DND-41 (cell line): ENCODE data around the gene FHL5.

Experiments used
- ATAC-seq: fragments of 200-7000 bp; cut with Tn5 transposase; 3 replicates; pipeline ENCODE4 v1.9.1; 2021; ENCODE audit warnings: low read depth; ENCODE audit not compliant: insufficient read depth
- DNase-seq: peaks from one replicate; pipeline ENCODE4 v3.0.0-alpha.2; 2020
- H2AFZ ChIP-seq: 2 replicates; pipeline ENCODE4 v1.6.0; 2012; ENCODE audit warnings: low read depth, low read length
- H3K27ac ChIP-seq: 2 replicates; pipeline ENCODE4 v1.5.1; 2012; ENCODE audit warnings: low read length, inconsistent platforms
- H3K27me3 ChIP-seq: fragments of 200-600 bp; sonication (generic); 2 replicates; pipeline ENCODE4 v1.6.0; 2012; ENCODE audit warnings: low read length, mild to moderate bottlenecking, inconsistent platforms; ENCODE audit not compliant: insufficient read depth, poor library complexity
- H3K36me3 ChIP-seq: 2 replicates; pipeline ENCODE4 v1.5.1; 2012; ENCODE audit warnings: low read length, inconsistent platforms; ENCODE audit not compliant: insufficient read depth
- H3K4me1 ChIP-seq: 2 replicates; pipeline ENCODE4 v1.5.1; 2012; ENCODE audit warnings: mild to moderate bottlenecking, low read length; ENCODE audit not compliant: insufficient read depth
- H3K4me2 ChIP-seq: 2 replicates; pipeline ENCODE4 v1.6.0; 2012; ENCODE audit warnings: mild to moderate bottlenecking, moderate library complexity, low read length, inconsistent platforms; ENCODE audit not compliant: insufficient read depth
- H3K4me3 ChIP-seq, 2 experiments: fragments of 200-600 bp in 1 of 2; shearing (Covaris generic) in 1 of 2; 2 replicates each; pipeline ENCODE4 v1.5.1; 2012 to 2016; ENCODE audit warnings: inconsistent platforms in 2 of 2, low read length in 2 of 2, mild to moderate bottlenecking in 2 of 2, low read depth in 1 of 2, moderate library complexity in 1 of 2
- H3K79me2 ChIP-seq: 2 replicates; pipeline ENCODE4 v1.6.0; 2012; ENCODE audit warnings: low read length, inconsistent platforms; ENCODE audit not compliant: insufficient read depth
- H3K9ac ChIP-seq: 2 replicates; pipeline ENCODE4 v1.6.0; 2012; ENCODE audit warnings: low read depth, mild to moderate bottlenecking, inconsistent platforms, low read length, moderate library complexity
- H3K9me3 ChIP-seq: 2 replicates; pipeline ENCODE4 v1.5.1; 2012; ENCODE audit warnings: low read length, moderate library complexity, mild to moderate bottlenecking, inconsistent platforms; ENCODE audit not compliant: insufficient read depth, severe bottlenecking
- H4K20me1 ChIP-seq: 2 replicates; pipeline ENCODE4 v1.6.0; 2012; ENCODE audit warnings: low read length; ENCODE audit not compliant: insufficient read depth
- EZH2 ChIP-seq: IDR thresholded peaks from 3 replicates; pipeline ENCODE4 v1.6.1; 2012; ENCODE audit warnings: borderline replicate concordance, low read depth, mild to moderate bottlenecking, moderate library complexity, low read length, inconsistent platforms; ENCODE audit not compliant: severe bottlenecking
- TF ChIP-seq, protein P1 (sequence below): IDR thresholded peaks from 2 replicates; pipeline ENCODE4 v1.5.1; 2012; ENCODE audit warnings: borderline replicate concordance, low read length, moderate library complexity, mild to moderate bottlenecking; ENCODE audit not compliant: poor library complexity, severe bottlenecking; ENCODE audit errors: extremely low read depth

FHL5 gene

GRCh38 chr6:96570053-96570452, 7.1 kb downstream of the FHL5 start:
- H3K4me3 ChIP-seq = no peak overlapping the region
- H4K20me1 ChIP-seq = no peaks in the 10 kb centered on the region
- no peak overlapping the region for H2AFZ ChIP-seq
- ATAC-seq = no peak
- TF ChIP-seq EZH2 = no peak
- TF ChIP-seq, protein P1, sequence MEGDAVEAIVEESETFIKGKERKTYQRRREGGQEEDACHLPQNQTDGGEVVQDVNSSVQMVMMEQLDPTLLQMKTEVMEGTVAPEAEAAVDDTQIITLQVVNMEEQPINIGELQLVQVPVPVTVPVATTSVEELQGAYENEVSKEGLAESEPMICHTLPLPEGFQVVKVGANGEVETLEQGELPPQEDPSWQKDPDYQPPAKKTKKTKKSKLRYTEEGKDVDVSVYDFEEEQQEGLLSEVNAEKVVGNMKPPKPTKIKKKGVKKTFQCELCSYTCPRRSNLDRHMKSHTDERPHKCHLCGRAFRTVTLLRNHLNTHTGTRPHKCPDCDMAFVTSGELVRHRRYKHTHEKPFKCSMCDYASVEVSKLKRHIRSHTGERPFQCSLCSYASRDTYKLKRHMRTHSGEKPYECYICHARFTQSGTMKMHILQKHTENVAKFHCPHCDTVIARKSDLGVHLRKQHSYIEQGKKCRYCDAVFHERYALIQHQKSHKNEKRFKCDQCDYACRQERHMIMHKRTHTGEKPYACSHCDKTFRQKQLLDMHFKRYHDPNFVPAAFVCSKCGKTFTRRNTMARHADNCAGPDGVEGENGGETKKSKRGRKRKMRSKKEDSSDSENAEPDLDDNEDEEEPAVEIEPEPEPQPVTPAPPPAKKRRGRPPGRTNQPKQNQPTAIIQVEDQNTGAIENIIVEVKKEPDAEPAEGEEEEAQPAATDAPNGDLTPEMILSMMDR = no peak
- H3K79me2 ChIP-seq = no peaks in the 10 kb centered on the region
- no peak overlapping the region for H3K4me2 ChIP-seq
- no peak overlapping the region for H3K27ac ChIP-seq
- no peaks in the 10 kb centered on the region for H3K4me1 ChIP-seq
- no peaks in the 10 kb centered on the region for H3K27me3 ChIP-seq
- no peak overlapping the region for H3K9ac ChIP-seq
- no peak for DNase-seq
- H3K36me3 ChIP-seq = no peaks in the 10 kb centered on the region
- peaks cover 10% of the 10 kb centered on the region for H3K9me3 ChIP-seq

- peaks cover 10% of the 10 kb centered on the region for H3K9me3 ChIP-seq
- no peak overlapping the region for H3K9ac ChIP-seq
- H4K20me1 ChIP-seq = no peaks in the 10 kb centered on the region
- no peak overlapping the region for H3K27ac ChIP-seq
- H3K36me3 ChIP-seq = no peaks in the 10 kb centered on the region
- H2AFZ ChIP-seq = no peak overlapping the region
- TF ChIP-seq, protein P1 = no peak
- no peak for TF ChIP-seq EZH2
- peaks cover 3% of the 10 kb centered on the region for H3K27me3 ChIP-seq
- ATAC-seq = no peak
- H3K4me3 ChIP-seq = no peak overlapping the region
- DNase-seq = no peak
- no peak overlapping the region for H3K4me2 ChIP-seq
- H3K79me2 ChIP-seq = no peaks in the 10 kb centered on the region
- no peaks in the 10 kb centered on the region for H3K4me1 ChIP-seq
Measured at GRCh38 chr6:96571551-96571950, 8.6 kb downstream of the FHL5 start.

- Histone ChIP-seq H2AFZ (no peak overlapping the region), H3K27ac (no peak overlapping the region), H3K4me3 (no peak overlapping the region), H3K4me1 (no peaks in the 10 kb centered on the region), H3K79me2 (no peaks in the 10 kb centered on the region), H4K20me1 (no peaks in the 10 kb centered on the region), H3K27me3 (peaks cover 3% of the 10 kb centered on the region), H3K9me3 (peaks cover 5% of the 10 kb centered on the region), H3K9ac (no peak overlapping the region), H3K4me2 (no peak overlapping the region), H3K36me3 (no peaks in the 10 kb centered on the region)
- TF ChIP-seq, protein P1 = no peak
- no peak for TF ChIP-seq EZH2
- no peak for DNase-seq
- no peak for ATAC-seq
Measured at GRCh38 chr6:96575359-96575758, 12.4 kb downstream of the FHL5 start.

- Histone ChIP-seq H3K27me3 (peaks cover 3% of the 10 kb centered on the region), H3K4me2 (no peak overlapping the region), H2AFZ (no peak overlapping the region), H3K4me1 (no peaks in the 10 kb centered on the region), H3K79me2 (no peaks in the 10 kb centered on the region), H3K9me3 (peaks cover 2% of the 10 kb centered on the region), H3K36me3 (no peaks in the 10 kb centered on the region), H3K4me3 (no peak overlapping the region), H4K20me1 (no peaks in the 10 kb centered on the region), H3K9ac (no peak overlapping the region), H3K27ac (no peak overlapping the region)
- DNase-seq (no peak), ATAC-seq (no peak)
- TF ChIP-seq, protein P1 = no peak
- no peak for TF ChIP-seq EZH2
Measured at GRCh38 chr6:96576221-96576620, 13.3 kb downstream of the FHL5 start.
